ENCODE data around the gene SSH2. TPM values are rescaled to one million over a fixed set of nuclear protein-coding genes. Genes with fewer than 3 reads are reported as not detected.

Gene SSH2
- total RNA-seq, 1 experiment from 2014 or later: 14.6 TPM

- no peak overlapping the region for H2AFZ ChIP-seq (ENCODE audit: low read length)
- Mint-ChIP-seq H3K9me3 (no peaks in the 10 kb centered on the region), H3K36me3 (ENCODE audit: insufficient read depth in 1 of 3, low read depth in 3 of 3) (no peaks in the 10 kb centered on the region), H3K4me1 (peaks cover 4% of the 10 kb centered on the region in 2 experiments), H3K4me3 (no peak overlapping the region), H3K27ac (peak overlapping the region; percentile 34 to 91 (median 74)), H3K27me3 (ENCODE audit: low read depth) (no peaks in the 10 kb centered on the region)
- no peak overlapping the region for H4K5ac ChIP-seq (ENCODE audit: insufficient read length, low read depth, low read length)
- no peak overlapping the region for H2BK12ac ChIP-seq (ENCODE audit: insufficient read length, low read depth, low read length)
- no peak overlapping the region for H2BK120ac ChIP-seq (ENCODE audit: low read depth, low read length, poor library complexity, severe bottlenecking)
- no peak overlapping the region for H3K56ac ChIP-seq (ENCODE audit: insufficient read length, low read depth, low read length)
- H3K23me2 ChIP-seq (ENCODE audit: insufficient read length, low read depth, low read length, poor library complexity, severe bottlenecking): no peaks in the 10 kb centered on the region
- no peak overlapping the region for H4K91ac ChIP-seq (ENCODE audit: insufficient read length, low read depth, low read length)
- H2BK20ac ChIP-seq (ENCODE audit: low read depth, low read length, poor library complexity, severe bottlenecking): no peak overlapping the region
- no peaks in the 10 kb centered on the region; the same call in 1 of the 2 replicates for H3K4me1 ChIP-seq (ENCODE audit: insufficient read depth, low read length)
- no peaks in the 10 kb centered on the region for H4K20me1 ChIP-seq (ENCODE audit: control insufficient read depth, insufficient read depth, insufficient read length)
- TF ChIP-seq CTCF (conservative IDR thresholded peaks at IDR 0.05): no peak
- H4K8ac ChIP-seq (replicated peaks; ENCODE audit: insufficient read length, low read depth, low read length): no peak overlapping the region
- WGBS (ENCODE audit: extremely low coverage, insufficient read length, low lambda C conversion rate): no CpG with 5 or more reads among the region's 3 CpGs
- no peak for DNase-seq
- no peak overlapping the region for H2BK15ac ChIP-seq (ENCODE audit: low read depth, low read length)
- no peak overlapping the region for H3K4me2 ChIP-seq (ENCODE audit: insufficient read depth, insufficient read length, low read length)
- H3K23ac ChIP-seq (ENCODE audit: insufficient read length, low read depth, low read length): no peak overlapping the region
- no peaks in the 10 kb centered on the region for H3K79me2 ChIP-seq (ENCODE audit: insufficient read depth, low read length)
- H2AK5ac ChIP-seq (ENCODE audit: insufficient read length, low read length): no peak overlapping the region
- no peaks in the 10 kb centered on the region for H3K9me3 ChIP-seq (ENCODE audit: control insufficient read depth, low read depth, low read length)
- H3K27me3 ChIP-seq (ENCODE audit: insufficient read depth, low read length): no peaks in the 10 kb centered on the region
- H3K14ac ChIP-seq (ENCODE audit: insufficient read depth, low read length): no peak overlapping the region
- H3K4ac ChIP-seq (ENCODE audit: low read depth, low read length): no peak overlapping the region
- H2BK5ac ChIP-seq (ENCODE audit: insufficient read length, low read length): no peak overlapping the region
- no peak overlapping the region for H3T11ph ChIP-seq (ENCODE audit: low read length)
- H3K18ac ChIP-seq (ENCODE audit: insufficient read length, low read depth, low read length): no peak overlapping the region
- no peak overlapping the region for H3K27ac ChIP-seq (ENCODE audit: insufficient read length, low read depth, low read length)
- H3K9ac ChIP-seq (ENCODE audit: extremely low read depth, insufficient read length, low read length): no peak overlapping the region
- H3K79me1 ChIP-seq (ENCODE audit: insufficient read depth, low read depth, low read length, poor library complexity, severe bottlenecking): no peaks in the 10 kb centered on the region
Measured at GRCh38 chr17:29682987-29683386, 247.0 kb downstream of the SSH2 start.

Measured in H9 (cell line).